Hematopoietic multipotent progenitor cell (in vitro differentiated cells): Measurements from ENCODE around the gene LCP2. TPM values are rescaled to one million over a fixed set of nuclear protein-coding genes. Genes with fewer than 3 reads are reported as not detected.

Source experiments
- DNase-seq, 3 donors: peaks; one replicate each; pipeline ENCODE4 v3.0.0-alpha.2; 2011 to 2015; ENCODE audit warnings: low read depth in 2 of 3, low spot score in 2 of 3
- total RNA-seq: library from RNA; depleted of rRNA; stranded (reverse); fragments of >200 nt; gene quantifications from one replicate; pipeline ENCODE4 v1.2.3, GENCODE V29; 2012

The LCP2 gene
- total RNA-seq, 1 donor: 70.8 TPM

DNA sequence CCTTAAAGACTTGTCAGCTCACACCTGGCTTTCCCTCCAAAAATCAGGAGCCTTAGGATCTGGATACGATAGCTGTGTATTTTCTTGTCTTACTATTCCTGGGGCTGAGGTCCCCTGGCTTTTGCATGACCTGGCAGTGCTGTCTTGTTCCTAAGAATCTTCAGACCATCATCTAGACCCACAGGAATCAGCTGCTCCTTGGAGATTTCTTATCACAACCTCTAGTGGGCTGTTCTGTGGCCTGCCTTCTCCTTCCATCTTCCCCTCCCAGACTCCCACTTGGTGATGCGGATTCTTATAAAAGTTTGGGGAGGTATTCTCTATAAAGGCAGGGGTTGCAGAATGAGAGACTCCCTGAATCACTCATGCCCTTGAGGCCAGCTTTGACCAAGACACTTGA lies 21.4 kb downstream of the LCP2 start:
- no peak for DNase-seq

DNA sequence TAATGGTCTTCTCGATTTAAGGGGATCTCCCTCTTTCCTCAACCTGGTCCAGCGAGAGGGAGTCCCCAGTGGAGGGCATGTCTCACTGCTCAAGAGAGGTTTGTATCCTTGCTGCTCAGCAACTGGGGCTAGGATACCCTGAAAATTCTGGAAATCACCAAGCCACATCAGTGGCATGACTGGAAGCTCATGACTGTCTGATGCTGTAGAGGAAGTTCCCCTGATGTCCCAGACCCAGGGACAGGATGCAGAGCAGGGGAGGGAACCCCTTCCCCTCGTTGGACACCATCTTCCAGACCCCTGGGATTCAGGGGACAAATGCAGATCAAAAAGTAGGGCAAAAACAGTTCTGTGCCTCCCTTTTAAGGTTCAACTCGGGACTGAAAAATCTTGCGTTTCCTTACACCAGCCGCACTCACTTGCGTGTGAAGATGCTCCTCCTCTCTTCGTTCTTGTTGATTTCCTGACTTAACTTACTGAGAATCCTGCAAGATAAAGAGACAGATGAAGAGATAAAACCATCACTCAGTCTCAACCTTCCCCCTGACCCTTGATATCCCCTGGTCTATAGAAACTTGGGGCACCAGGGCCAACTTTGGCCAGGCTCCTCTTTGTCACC lies 22.1 kb downstream of the LCP2 start:
- no peak for DNase-seq

DNA sequence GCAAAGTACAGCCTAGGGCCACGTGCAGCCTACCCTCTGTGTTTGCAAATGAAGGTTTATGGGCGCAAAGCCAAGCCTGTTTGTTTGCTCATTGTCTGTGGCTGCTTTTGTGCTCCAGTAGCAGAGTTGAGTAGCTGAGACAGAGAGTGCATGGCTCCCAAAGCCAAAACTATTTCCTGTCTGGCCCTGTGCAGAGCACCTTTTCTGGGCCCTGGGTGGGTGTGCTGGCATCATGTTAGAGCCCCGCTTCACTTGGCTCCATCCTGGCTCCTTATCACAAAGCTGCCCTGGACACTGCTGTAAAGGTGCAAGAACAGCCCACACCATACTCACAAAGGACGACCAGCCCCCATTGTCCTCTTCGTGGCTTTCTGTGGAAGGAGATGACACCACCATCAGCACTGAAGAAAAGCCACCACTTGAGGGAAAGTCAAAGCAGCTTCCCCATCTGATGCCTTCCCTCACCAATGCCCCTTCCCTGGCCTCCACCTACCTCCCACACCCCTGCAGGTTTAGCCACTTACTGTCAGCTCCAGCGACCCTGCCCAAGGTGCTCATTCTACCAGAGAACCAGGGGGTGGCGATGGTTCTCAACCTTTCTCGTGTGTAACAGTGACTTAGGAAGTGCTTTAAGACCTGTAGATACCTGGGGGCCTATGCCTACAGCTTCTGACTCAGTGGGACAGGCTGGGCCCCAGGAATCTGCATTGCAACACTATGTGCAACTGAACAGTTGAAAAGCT lies 23.4 kb downstream of the LCP2 start:
- DNase-seq: peak in 1 of 3 donors; percentile 82

DNA sequence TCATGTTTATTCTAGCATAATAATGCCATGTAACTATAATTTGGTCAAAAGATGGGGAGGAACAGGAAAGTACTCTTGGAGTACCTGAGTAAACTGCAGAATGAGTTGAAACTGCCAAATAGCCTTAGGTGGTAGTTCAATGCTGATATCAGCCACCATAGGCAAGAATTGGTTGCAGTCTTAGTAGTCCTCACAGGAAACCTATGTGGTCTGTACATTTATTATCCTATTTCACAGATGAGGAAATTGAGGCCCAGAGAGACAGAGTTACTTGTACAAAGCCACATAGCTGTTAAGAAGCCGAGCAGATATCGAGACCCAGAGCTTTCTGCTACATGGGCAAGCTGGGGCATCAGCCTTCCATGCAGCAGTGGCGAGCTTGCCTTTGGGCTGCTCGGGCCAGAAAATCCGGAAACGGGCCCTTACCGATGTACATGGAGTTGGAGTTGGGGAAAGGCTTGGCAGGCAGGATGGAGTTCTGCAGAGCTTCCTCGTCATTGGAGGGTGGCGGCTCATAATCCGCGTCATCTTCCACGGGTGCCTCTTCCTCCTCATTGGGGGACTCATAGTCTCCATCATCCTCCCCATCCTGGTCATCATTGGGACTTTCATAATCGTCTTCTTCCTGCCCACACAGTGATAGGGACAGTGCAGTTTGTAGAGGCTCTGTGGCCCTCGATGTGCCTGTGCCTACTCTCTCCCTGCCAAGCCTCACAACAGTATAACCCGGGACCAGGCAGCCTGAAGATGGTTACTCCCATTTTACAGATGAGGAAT lies 27.1 kb downstream of the LCP2 start:
- DNase-seq: no peak

DNA sequence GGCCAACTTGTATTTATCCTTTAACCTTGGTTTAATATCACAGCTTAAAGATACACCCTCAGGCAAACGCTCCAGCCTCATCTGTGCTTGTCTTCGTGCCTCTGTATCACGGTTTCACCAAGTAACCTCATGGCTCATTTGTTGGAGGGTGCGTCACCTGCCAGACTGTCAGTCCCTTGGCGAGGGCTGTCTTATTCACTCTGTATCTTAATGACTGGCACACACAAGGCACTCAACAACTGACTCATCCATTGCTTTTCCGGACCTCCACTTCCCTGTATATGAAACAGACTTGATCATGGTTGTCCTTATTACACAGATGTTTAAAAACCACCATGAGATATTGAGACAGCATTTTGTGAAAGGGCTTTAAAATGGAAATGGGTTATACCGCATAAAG lies 28.0 kb downstream of the LCP2 start:
- DNase-seq: peak in 1 of 3 donors; percentile 23

DNA sequence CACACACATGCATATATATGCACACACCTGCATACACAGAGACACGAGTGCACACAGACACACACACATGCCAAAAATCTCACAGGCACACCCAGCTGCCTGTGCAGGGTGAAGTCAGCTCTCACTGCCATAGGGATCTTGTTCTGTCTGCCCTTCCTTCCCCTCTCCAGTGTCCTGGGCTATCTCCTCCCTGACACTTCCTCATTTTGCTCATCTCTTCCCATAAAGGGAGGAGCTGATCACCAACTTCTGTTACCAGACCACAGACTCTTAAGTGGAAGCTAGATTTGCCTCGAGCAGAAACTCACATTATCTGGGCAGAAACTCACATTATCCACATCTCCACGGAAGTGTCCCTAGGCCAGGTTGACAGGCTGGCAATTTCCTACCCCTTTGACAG lies 28.7 kb downstream of the LCP2 start:
- peak in 1 of 3 donors; percentile 47 for DNase-seq

DNA sequence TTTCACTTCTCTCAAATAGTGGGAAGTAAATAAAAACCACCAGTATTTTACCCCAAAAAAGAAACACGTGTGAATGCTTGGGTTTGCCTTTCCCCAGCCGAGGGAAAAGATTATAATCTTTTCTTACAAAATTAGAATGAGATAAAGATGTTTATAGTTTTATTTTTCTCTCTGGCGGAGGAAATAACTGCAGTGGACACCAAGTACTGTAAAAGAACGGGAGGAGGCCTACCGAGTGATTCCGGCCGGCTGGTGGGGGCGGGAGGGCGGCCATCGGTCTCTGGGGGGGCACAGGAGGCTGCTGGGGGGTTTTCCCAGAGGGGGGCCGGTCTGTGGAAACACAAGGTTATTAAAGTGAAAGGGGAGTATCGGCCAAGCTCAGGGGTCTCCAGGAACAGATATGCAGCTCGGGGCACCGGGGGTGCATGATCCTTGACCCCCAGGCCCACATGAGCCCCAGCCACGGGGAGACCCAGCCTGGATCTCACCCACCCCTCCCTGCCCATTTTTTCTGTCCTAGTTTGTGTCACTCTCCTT lies 29.4 kb downstream of the LCP2 start:
- no peak for DNase-seq

DNA sequence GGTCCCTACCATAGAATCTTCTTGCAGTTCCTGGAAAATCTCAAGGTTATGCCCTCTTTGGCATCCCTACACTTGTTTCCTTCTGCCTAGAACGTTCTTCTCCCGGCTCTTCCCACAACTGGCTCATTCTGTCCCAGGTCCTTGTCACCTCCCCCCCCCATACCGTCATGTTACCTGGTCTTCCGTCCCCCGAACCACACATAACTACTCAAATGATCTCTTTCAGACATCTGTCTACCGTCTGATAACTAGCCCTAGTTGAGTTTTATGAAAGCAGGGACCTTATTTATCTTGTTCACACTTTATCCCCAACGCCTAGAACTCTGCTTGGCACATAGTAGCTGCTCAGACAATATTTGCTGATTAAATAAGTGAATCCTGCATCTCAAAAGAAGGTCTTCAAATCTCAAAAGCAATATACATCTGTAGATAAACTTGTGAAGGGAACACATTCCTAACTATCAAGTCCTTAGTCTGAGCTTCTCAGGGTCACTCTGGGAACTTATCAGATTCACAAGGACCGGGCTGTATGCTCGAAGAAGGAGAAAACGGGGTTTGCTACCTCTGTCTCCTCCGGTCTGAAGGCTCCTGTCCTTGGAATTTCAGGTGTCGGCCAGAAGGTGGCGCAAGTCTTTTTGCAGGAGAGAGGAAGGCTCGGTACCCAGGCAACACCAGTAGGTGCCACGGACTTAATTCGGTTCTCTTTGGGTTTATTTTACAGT lies 30.0 kb downstream of the LCP2 start:
- peak; percentile 69 to 88 (median 83) for DNase-seq

DNA sequence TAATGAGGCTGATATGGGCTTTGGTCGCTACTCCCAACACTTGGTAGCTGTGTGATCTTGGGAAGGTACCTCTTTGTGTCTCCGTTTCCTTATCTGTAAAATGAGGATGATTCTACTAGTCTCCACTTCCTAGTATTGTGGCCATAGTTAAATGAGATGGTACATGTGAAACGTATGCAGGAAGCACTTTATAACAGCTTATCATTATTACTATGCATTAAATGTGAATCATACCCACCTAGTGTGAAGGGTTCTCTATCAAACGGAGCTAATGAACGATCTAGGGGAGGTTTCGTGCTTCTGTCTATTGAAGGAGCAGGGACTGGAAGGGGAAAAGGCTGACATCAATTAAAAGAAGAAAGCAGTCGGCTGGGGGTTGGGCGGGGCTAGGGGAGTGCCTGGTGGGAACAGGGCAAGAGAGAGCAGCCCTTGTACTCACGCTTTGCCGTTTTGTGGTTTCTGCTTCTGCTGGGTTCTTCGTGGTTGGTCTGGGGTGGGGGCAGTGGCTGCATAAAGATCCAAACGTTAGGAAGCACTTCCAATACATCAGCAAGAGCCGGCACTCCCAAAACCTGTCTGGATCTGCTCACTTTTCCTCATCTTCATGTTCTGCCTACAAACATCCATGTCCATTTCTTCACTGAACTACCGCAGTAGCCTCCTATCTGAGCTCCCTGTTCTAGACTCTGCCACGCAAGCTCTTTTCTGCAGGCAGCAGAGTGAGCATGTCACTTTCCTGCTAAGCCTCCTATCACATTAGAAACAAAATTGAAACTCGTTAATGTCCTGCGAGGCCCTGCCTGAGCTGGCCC lies 30.8 kb downstream of the LCP2 start:
- DNase-seq: peak in 1 of 3 donors; percentile 31

DNA sequence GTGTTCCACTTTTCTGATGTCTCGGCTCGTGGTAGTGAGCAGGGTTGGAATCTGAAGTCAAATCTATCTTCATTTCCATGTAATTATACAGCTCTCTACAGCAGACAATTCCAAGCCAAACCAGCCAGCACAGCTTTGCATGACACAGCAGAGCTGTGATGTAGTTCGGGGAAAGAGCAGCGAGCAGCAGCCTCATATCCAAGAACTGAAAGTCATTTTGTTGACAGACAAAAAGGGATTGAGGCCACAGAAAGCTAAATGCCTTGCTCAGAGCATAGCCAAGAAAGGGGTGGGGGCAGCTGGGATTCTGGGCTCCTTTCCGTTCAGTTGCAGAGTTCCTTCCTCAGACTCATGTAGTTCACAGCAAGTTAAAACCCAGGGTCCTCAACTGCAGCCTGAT lies 32.1 kb downstream of the LCP2 start:
- DNase-seq: peak in 1 of 3 donors; percentile 26

DNA sequence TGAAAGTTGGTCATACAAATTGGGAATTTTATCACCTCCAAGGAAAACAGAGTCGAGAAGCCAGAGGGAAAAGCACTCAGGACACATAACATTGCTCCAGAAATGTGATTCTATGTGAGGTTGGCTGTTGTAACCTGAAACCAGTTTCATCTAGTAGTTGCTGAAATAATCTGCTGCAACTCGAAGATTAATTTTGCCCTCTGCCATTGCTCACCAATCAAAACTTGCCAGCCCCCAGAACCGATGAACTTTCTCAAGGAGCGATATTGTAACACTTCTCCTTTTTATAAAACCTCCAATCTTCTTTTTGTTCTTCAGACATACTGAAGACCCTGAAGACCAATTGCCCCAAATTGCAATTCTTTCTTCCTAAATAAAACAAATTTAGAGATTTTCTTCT lies 33.7 kb downstream of the LCP2 start:
- no peak for DNase-seq

DNA sequence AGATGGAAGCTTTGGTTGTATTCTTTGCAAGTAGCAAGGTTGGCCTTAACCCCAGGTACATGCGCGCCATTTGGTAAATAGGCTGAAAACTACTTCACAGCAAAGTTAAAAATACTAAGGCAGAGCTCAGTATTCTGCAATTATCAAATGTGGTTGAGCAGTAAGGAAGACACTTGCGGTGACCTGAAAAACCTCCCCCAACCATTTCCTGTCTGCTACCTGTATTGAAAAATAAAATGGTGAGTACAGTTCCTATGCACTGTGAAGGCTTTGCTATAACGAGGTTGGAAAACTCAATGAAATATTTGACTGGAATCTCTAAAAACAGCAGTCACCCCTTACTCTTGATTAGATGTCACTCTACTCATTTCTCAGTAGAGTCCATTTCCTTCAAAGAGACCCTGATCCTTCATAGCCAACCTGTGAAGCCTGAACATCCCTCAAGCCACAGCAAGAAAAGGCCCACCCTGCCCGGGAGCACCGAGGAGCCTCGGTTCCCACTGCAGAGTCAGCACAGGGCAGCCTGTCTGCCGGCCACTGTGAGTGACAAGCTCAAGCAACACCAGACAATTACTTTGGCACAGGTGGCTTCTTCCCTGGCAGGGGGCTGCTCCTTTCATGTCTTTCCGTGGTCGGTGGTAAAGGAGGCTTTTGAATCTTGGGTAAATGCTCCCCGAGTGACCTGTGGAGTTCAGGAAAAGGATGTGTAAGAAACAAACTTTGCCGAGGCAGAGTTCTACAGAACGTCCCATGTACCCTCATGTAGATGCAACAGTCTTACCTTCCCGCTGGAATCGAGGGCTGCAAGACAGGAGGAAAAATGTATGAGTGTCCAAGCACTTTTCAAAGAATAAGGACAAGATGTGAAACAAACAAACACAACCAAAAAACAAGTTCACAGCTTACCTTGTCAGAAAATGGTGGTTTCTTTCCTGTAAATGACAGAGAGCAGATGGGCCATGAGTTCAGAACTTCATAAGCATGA lies 35.2 kb downstream of the LCP2 start:
- no peak for DNase-seq

DNA sequence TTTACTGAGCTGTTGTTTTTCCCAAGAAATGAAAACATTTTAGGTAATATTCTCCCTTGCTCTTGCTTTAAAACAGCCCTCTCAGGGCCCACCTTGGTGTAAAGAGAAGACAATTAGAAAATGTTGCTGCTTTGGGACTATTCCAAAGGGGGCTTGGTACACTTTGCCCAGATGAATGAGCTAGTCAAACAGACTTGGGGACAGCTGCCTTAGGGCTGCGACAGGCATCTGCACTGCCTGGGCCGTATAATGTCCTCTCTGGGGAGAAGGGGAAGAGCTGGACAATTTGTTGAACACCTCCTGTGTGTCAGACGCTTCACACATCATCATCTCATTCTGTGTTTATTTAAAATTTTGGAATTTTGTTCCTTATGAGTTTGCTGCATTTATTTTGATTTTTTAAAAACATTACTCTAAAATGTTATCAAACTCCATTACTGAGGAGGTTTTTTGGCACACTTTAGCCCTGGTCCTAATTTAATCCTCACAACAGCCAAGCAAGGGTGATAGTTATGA lies 36.0 kb downstream of the LCP2 start:
- no peak for DNase-seq

DNA sequence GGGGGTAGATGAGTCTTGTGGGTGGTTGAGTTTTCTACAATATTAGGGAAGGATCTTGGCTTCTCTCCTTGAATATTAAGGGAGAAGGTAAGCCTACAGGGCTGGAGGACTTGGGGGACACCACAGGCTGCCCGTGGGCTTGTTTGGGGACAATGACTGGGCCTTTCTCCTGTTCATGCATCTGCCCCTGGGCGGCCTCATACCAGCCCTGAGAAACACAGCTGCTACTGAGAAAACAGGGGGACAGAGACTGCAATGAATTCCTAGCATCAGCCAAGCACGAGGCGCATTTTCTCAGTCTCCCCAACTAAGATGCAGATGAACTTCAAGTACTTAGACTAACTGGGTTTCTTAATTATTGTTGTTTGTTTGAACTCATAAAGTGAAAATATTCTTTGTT lies 40.2 kb downstream of the LCP2 start:
- DNase-seq: no peak

DNA sequence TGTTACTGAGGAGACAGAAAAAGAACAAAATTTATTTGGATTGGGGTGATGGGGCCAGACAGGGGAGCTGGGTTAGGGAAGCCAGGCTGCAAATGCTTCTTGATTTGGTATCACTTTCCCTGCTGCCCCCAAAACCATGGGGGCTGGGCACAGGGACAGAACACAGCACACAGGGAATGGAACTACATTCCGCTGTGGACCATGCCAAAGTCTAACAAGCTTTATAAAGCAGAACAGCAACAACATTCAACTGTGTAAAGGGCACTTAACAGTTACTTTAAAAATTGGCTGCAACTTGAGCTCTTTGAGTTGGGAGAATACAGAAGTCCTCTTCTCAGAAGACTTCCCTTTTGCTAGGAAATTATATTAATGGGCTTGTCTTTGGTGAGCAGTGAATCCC lies 41.0 kb downstream of the LCP2 start:
- DNase-seq: no peak

DNA sequence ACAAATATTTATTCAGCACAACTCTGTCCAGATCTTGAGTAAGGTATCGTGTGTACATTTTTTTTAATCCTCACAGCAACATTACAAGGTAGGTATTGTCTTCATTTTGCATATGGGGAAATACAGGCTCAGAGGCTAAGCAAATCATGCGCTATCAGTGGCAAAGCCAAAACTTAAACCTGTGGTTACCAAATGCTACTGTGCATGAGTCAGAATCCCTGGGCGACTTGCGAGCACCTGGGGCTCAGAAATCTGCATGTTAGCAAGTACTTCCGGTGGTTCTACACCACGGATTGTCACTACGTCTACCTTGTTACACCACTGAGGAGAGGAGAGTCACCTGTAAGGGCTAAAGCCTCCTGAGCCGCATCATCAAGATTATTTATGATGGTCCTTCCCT lies 43.5 kb downstream of the LCP2 start:
- DNase-seq: no peak

DNA sequence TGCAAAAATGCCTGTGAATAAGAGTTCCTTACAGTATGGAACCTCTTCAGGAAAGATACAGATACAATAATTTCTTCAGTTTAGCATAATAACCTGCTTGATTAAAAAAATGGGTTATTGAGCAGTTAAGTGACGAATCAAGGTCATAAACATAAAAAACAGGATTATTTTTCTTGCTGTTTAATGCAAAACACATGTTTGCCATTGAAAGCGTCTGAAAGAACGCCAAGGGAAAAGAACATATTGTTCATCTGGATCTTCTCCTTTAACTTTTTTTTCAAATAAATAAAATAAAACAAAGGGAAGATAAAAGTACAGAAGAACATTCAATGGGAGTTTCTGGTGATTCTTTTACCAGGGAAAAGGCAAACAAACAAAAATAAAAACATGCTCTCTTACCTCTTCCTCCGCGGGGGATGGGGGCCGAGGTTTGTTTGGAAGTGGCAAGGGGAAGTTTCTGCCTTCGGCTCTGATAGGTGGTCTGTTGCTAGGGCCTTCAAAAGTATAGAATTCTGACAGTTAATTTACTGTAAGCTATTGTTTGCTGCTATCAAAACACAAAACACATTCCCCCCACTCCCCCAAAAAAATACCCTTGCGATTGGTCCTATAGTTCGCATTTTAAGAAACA lies 44.7 kb downstream of the LCP2 start:
- DNase-seq: no peak

DNA sequence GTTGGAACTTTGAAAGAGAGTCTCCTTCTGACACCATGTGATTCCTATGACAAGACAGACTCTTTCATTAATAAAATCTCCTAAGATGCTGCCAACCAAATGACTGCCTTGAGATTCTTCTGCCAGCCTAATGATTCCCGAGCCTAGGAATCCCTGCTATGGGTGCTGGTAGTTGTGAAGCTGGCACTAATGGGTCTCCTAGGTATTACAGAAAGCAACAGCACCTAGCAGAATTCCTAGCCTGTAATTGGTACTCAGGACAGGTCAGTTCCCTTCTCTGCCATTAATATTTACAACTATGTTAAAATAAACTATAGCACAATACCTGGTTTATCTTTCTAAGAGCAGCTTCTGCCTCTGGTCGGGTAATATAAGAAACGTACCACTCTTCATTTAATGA lies 45.5 kb downstream of the LCP2 start:
- DNase-seq: no peak
